K562 (cell line): ENCODE results near the gene HORMAD1.

ENCODE experiments used
- GABPA ChIP-seq: fragments of 200-800 bp; sonication (Bioruptor generic); conservative IDR thresholded peaks from 2 replicates; pipeline ENCODE4 v1.6.1; 2016; ENCODE audit warnings: low read depth, missing genetic modification characterization, missing compliant biosample characterization
- HNRNPUL1 ChIP-seq: fragments of 200-400 bp; formaldehyde crosslinking; IDR thresholded peaks from 2 replicates; pipeline ENCODE4 v1.6.1; 2017; ENCODE audit warnings: low read length
- MCM3 ChIP-seq: fragments of 450-650 bp; IDR thresholded peaks from 2 replicates; pipeline ENCODE4 v1.6.1; 2016
- MTF1 ChIP-seq: fragments of 250-450 bp; sonication (Bioruptor Pico); IDR thresholded peaks from 2 replicates; pipeline ENCODE4 v1.9.0; 2021; ENCODE audit warnings: moderate library complexity, mild to moderate bottlenecking, inconsistent platforms, borderline replicate concordance
- POLR2A ChIP-seq: fragments of 450-650 bp; conservative IDR thresholded peaks from 2 replicates; pipeline ENCODE4 v1.6.1; 2016
- SMARCA5 ChIP-seq: fragments of 450-650 bp; IDR thresholded peaks from 2 replicates; pipeline ENCODE4 v1.6.1; 2016
- ZC3H11A ChIP-seq: IDR thresholded peaks from 2 replicates; pipeline ENCODE4 v1.6.1; 2012; ENCODE audit warnings: low read depth, low read length, improper control_type of control experiment
- ZNF232 ChIP-seq: sonication (generic); formaldehyde crosslinking; IDR thresholded peaks from 2 replicates; pipeline ENCODE4 v1.8.0; 2022; ENCODE audit warnings: mild to moderate bottlenecking, missing genetic modification reagents

GRCh38 chr1:150650193-150650592 lies 70.5 kb downstream of the HORMAD1 start:
- TF ChIP-seq MCM3 (no peak), MTF1 (no peak), ZNF232 (CRISPR knock-in tag) (no peak), POLR2A (no peak), HNRNPUL1 (no peak), GABPA (tag) (no peak), SMARCA5 (no peak), ZC3H11A (no peak)
